ENCODE measurements around the gene IL37. TPM values are rescaled to one million over a fixed set of nuclear protein-coding genes. Genes with fewer than 3 reads are reported as not detected.

The IL37 gene
- total RNA-seq, 1 donor from 2014 or later, result not detected

DNA sequence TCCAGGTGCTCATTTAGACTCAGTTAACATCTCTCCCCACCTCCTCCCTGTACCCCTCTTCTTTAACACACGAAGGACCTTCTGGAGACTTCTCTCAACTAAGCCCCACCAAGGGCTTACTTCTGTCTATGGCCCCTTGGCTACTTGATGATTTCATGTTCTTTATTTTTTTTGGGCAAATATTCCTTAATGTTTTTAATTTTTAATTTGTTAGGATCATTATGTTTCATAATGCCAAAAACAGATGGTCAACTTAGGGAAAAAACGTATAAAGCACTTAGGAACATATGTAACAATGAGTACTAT lies 25.9 kb downstream of the IL37 start:
- Mint-ChIP-seq H3K4me3 (ENCODE audit: low read depth) (no peak overlapping the region), H3K4me1 (ENCODE audit: low read depth) (peaks cover 4% of the 10 kb centered on the region), H3K27ac (no peak overlapping the region), H3K9me3 (ENCODE audit: low read depth) (no peaks in the 10 kb centered on the region), H3K36me3 (ENCODE audit: insufficient read depth) (no peaks in the 10 kb centered on the region), H3K27me3 (no peaks in the 10 kb centered on the region)
- TF ChIP-seq, protein P1, sequence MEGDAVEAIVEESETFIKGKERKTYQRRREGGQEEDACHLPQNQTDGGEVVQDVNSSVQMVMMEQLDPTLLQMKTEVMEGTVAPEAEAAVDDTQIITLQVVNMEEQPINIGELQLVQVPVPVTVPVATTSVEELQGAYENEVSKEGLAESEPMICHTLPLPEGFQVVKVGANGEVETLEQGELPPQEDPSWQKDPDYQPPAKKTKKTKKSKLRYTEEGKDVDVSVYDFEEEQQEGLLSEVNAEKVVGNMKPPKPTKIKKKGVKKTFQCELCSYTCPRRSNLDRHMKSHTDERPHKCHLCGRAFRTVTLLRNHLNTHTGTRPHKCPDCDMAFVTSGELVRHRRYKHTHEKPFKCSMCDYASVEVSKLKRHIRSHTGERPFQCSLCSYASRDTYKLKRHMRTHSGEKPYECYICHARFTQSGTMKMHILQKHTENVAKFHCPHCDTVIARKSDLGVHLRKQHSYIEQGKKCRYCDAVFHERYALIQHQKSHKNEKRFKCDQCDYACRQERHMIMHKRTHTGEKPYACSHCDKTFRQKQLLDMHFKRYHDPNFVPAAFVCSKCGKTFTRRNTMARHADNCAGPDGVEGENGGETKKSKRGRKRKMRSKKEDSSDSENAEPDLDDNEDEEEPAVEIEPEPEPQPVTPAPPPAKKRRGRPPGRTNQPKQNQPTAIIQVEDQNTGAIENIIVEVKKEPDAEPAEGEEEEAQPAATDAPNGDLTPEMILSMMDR (IDR thresholded peaks at IDR 0.05; ENCODE audit: unreplicated experiment), result no peak
- no peak for DNase-seq (ENCODE audit: low spot score, unreplicated experiment)

DNA sequence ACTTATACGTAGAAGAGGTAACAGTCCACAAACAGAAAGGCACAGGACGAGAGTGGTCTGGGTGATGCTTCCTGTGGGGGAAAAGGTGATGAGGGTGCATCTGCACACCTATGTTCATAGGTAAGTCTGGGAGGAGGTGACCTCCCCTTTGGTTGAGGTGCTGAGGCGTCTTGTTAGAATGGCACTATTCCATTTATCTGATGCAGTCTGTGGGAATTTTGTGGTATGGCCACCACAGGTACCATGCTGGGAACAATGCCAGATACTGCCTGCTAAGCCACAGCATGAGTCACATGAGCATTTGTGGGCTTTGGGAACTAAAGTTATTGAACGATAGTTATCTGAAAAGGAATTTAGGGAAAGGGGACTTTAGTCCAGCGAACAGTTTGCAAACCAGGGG lies 27.9 kb downstream of the IL37 start:
- Mint-ChIP-seq H3K4me1 (ENCODE audit: low read depth) (peaks cover 4% of the 10 kb centered on the region), H3K4me3 (ENCODE audit: low read depth) (no peak overlapping the region), H3K36me3 (ENCODE audit: insufficient read depth) (no peaks in the 10 kb centered on the region), H3K27ac (no peak overlapping the region), H3K27me3 (no peaks in the 10 kb centered on the region), H3K9me3 (ENCODE audit: low read depth) (no peaks in the 10 kb centered on the region)
- no peak for DNase-seq (ENCODE audit: low spot score, unreplicated experiment)
- TF ChIP-seq, protein P1 (IDR thresholded peaks at IDR 0.05; ENCODE audit: unreplicated experiment), result no peak

DNA sequence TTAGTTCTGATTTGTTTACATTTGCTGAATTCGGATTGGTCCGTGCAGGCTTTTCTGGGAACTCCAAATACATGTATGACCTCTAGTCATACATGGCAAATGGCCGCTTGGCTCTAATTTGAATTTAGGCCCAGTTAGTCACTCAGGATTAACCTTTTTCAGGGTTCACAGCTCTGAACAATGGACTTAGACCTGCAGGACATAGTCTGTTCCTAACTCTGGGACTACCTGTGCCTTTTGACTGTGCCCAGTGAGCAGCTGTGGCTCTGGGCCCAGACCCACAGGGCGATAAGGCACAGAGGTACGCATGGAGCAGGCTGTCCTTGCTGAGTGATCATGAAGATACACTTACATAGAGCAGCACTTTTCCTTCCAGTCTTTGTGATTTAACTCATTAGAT lies 28.5 kb downstream of the IL37 start:
- TF ChIP-seq, protein P1 (IDR thresholded peaks at IDR 0.05; ENCODE audit: unreplicated experiment), result no peak
- Mint-ChIP-seq H3K36me3 (ENCODE audit: insufficient read depth) (no peaks in the 10 kb centered on the region), H3K4me1 (ENCODE audit: low read depth) (peaks cover 1% of the 10 kb centered on the region), H3K27ac (no peak overlapping the region), H3K27me3 (no peaks in the 10 kb centered on the region), H3K9me3 (ENCODE audit: low read depth) (no peaks in the 10 kb centered on the region), H3K4me3 (ENCODE audit: low read depth) (no peak overlapping the region)
- no peak for DNase-seq (ENCODE audit: low spot score, unreplicated experiment)

DNA sequence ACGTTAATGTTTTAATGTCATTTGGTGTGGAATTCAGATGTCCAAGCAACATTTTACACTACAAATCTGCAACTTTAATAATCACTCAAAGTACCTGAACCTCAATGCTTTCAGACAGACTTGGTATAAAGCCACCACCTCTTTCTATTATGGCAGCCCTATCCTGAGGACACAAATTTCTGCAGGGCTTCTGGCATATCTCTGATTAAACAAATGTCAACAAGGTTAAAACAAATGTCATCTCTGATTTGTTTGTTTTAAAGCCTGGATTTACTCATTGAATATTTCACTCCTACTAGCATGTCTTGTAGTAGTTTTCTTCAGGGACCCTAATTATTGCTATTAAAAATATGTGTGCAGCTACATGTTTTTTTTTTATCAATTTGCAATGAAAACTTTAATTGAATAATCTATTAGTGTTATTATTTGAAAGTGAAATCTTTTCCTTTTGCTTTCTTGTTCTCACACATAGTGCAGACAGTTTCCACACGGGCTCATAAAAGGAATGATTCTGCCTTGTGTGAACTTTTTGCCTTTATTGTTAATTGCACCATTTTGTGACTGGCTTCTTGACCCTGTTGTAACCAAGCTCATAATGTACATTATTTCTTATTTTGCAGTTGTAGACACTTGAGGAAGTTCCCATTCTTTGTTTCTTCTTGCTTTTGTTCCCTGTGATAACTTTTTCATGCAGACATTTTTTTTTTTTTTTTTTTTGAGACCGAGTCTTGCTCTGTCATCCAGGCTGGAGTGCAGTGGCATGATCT lies 30.1 kb downstream of the IL37 start:
- Mint-ChIP-seq H3K36me3 (ENCODE audit: insufficient read depth) (no peaks in the 10 kb centered on the region), H3K4me1 (ENCODE audit: low read depth) (no peaks in the 10 kb centered on the region), H3K27me3 (no peaks in the 10 kb centered on the region), H3K4me3 (ENCODE audit: low read depth) (no peak overlapping the region), H3K27ac (no peak overlapping the region), H3K9me3 (ENCODE audit: low read depth) (peaks cover 7% of the 10 kb centered on the region)
- TF ChIP-seq, protein P1 (IDR thresholded peaks at IDR 0.05; ENCODE audit: unreplicated experiment), result no peak
- no peak for DNase-seq (ENCODE audit: low spot score, unreplicated experiment)

DNA sequence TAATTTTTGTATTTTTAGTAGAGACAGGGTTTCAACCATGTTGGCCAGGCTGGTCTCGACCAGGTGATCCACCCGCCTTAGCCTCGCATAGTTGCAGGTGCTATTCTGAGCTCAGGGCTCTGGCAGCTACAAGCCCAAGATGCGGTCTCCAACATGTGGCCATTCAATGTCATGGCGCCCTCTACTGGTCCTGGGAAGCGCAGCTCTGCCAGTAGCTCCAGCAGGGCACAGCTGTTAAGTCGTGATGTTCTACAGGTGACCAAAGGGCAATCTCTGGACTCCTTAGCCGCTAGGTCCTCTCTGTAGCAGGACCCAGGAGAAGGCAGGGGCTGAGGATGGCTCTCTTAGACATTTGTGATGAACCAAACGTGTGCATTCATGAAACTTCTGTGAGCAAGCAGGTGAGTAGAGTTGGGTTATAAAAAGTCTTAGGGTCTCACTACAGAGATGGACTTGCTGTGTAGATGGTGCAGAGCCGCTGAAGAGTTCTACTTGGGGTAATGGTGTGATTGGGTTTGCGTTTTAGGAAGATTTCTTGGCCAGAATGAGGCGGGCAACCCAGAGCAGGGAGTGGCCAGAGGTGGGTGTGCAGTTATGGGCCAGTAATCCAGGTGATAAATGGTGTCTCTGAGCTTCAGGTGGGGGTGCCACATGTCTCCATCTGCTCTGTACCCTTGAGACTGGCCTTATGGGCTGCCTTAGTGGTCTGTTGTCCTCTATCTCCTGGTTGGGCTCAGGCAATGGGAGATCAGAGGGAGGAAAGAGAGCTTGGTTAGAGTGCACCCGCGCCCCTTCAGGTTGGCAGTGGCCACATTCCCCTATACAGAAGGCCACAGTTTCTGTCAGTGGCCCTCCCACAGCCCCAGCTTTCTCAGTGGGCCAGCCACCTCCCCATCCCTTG lies 31.0 kb downstream of the IL37 start:
- H3K9me3 Mint-ChIP-seq (ENCODE audit: low read depth), result peaks cover 7% of the 10 kb centered on the region
- no peaks in the 10 kb centered on the region for H3K27me3 Mint-ChIP-seq
- TF ChIP-seq, protein P1 (IDR thresholded peaks at IDR 0.05; ENCODE audit: unreplicated experiment), result peak; percentile 84
- peak; percentile 64 for DNase-seq (ENCODE audit: low spot score, unreplicated experiment)
- H3K27ac Mint-ChIP-seq, result no peak overlapping the region
- H3K4me3 Mint-ChIP-seq (ENCODE audit: low read depth), result no peak overlapping the region
- no peaks in the 10 kb centered on the region for H3K4me1 Mint-ChIP-seq (ENCODE audit: low read depth)
- no peaks in the 10 kb centered on the region for H3K36me3 Mint-ChIP-seq (ENCODE audit: insufficient read depth)

Measured in progenitor cell of endocrine pancreas (in vitro differentiated cells).